Measurements from ENCODE around the gene SUGCT. TPM values are rescaled to one million over a fixed set of nuclear protein-coding genes. Genes with fewer than 3 reads are reported as not detected.

Gene SUGCT
- total RNA-seq, 1 experiment from 2014 or later: 4.6 TPM

GRCh38 chr7:40199076-40199802 is 64.4 kb downstream of the SUGCT start:
- H3K9me3 Mint-ChIP-seq: no peaks in the 10 kb centered on the region
- no peaks in the 10 kb centered on the region for H3K4me1 Mint-ChIP-seq
- no peaks in the 10 kb centered on the region for H3K27me3 Mint-ChIP-seq (ENCODE audit: low read depth)
- TF ChIP-seq ZNF423 (CRISPR knock-in tag; IDR thresholded peaks at IDR 0.05): no peak
- TF ChIP-seq MYBL2 (CRISPR knock-in tag; IDR thresholded peaks at IDR 0.05): no peak
- no peak for TF ChIP-seq NR1H2 (CRISPR knock-in tag; IDR thresholded peaks at IDR 0.05)
- no peak for TF ChIP-seq GABPB1 (CRISPR knock-in tag; IDR thresholded peaks at IDR 0.05)
- TF ChIP-seq FOXP1 (CRISPR knock-in tag; IDR thresholded peaks at IDR 0.05; ENCODE audit: borderline replicate concordance): no peak
- no peak for TF ChIP-seq ZMAT4 (CRISPR knock-in tag; IDR thresholded peaks at IDR 0.05)
- no peak for TF ChIP-seq SP1 (CRISPR knock-in tag; conservative IDR thresholded peaks at IDR 0.05)
- TF ChIP-seq, protein P1, sequence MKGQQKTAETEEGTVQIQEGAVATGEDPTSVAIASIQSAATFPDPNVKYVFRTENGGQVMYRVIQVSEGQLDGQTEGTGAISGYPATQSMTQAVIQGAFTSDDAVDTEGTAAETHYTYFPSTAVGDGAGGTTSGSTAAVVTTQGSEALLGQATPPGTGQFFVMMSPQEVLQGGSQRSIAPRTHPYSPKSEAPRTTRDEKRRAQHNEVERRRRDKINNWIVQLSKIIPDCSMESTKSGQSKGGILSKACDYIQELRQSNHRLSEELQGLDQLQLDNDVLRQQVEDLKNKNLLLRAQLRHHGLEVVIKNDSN (CRISPR knock-in tag; IDR thresholded peaks at IDR 0.05): no peak
- TF ChIP-seq ZNF532 (CRISPR knock-in tag; IDR thresholded peaks at IDR 0.05; ENCODE audit: borderline replicate concordance): no peak
- no peak for TF ChIP-seq ZNF121 (CRISPR knock-in tag; IDR thresholded peaks at IDR 0.05)
- TF ChIP-seq RELA (CRISPR knock-in tag; IDR thresholded peaks at IDR 0.05; ENCODE audit: borderline replicate concordance): no peak
- TF ChIP-seq, protein P2, sequence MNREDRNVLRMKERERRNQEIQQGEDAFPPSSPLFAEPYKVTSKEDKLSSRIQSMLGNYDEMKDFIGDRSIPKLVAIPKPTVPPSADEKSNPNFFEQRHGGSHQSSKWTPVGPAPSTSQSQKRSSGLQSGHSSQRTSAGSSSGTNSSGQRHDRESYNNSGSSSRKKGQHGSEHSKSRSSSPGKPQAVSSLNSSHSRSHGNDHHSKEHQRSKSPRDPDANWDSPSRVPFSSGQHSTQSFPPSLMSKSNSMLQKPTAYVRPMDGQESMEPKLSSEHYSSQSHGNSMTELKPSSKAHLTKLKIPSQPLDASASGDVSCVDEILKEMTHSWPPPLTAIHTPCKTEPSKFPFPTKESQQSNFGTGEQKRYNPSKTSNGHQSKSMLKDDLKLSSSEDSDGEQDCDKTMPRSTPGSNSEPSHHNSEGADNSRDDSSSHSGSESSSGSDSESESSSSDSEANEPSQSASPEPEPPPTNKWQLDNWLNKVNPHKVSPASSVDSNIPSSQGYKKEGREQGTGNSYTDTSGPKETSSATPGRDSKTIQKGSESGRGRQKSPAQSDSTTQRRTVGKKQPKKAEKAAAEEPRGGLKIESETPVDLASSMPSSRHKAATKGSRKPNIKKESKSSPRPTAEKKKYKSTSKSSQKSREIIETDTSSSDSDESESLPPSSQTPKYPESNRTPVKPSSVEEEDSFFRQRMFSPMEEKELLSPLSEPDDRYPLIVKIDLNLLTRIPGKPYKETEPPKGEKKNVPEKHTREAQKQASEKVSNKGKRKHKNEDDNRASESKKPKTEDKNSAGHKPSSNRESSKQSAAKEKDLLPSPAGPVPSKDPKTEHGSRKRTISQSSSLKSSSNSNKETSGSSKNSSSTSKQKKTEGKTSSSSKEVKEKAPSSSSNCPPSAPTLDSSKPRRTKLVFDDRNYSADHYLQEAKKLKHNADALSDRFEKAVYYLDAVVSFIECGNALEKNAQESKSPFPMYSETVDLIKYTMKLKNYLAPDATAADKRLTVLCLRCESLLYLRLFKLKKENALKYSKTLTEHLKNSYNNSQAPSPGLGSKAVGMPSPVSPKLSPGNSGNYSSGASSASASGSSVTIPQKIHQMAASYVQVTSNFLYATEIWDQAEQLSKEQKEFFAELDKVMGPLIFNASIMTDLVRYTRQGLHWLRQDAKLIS (CRISPR knock-in tag; IDR thresholded peaks at IDR 0.05; ENCODE audit: borderline replicate concordance): no peak
- TF ChIP-seq PREB (CRISPR knock-in tag; IDR thresholded peaks at IDR 0.05; ENCODE audit: borderline replicate concordance): no peak
- TF ChIP-seq E2F5 (CRISPR knock-in tag; IDR thresholded peaks at IDR 0.05): no peak
- no peak overlapping the region for H3K4me3 Mint-ChIP-seq
- ChIA-PET CTCF (interaction anchor here (1.0 to 1.1 kb wide), 4 partner anchors 13 to 595 kb away, joined by 3 to 4 read pairs (median 4); no protein-coding TSS in a partner anchor), POLR2A (no interaction called here)
- no peaks in the 10 kb centered on the region for H3K36me3 Mint-ChIP-seq
- DNase-seq (ENCODE audit: low spot score) (no peak), ATAC-seq (no peak)
- no peak overlapping the region for H3K27ac Mint-ChIP-seq
